HepG2 (cell line): ENCODE data around the gene DNAJC4. TPM values are rescaled to one million over a fixed set of nuclear protein-coding genes. Genes with fewer than 3 reads are reported as not detected.

Source experiments
- AKAP8 ChIP-seq: sonication (generic); formaldehyde crosslinking; IDR thresholded peaks from 2 replicates; pipeline ENCODE4 v1.5.1; 2020; ENCODE audit warnings: mild to moderate bottlenecking, missing genetic modification reagents
- CENPBD1 ChIP-seq: sonication (generic); formaldehyde crosslinking; IDR thresholded peaks from 2 replicates; pipeline ENCODE4 v1.8.0; 2022; ENCODE audit warnings: missing genetic modification reagents, low read depth, mild to moderate bottlenecking, borderline replicate concordance
- GTF3A ChIP-seq: sonication (generic); formaldehyde crosslinking; conservative IDR thresholded peaks from 2 replicates; pipeline ENCODE4 v1.4.0; 2020; ENCODE audit warnings: mild to moderate bottlenecking, missing genetic modification reagents
- HMGXB4 ChIP-seq, 2 experiments: sonication (generic) in 1 of 2; formaldehyde crosslinking in 1 of 2; IDR thresholded peaks; 2 replicates each; pipeline versions ENCODE4 v1.4.0 to v1.6.1; 2018 to 2020; ENCODE audit warnings: missing genetic modification reagents in 2 of 2, borderline replicate concordance in 1 of 2, low read depth in 1 of 2, mild to moderate bottlenecking in 1 of 2, missing biosample characterization in 1 of 2
- PHF21A ChIP-seq: sonication (generic); formaldehyde crosslinking; IDR thresholded peaks from 2 replicates; pipeline ENCODE4 v1.5.0; 2020; ENCODE audit warnings: mild to moderate bottlenecking, missing genetic modification reagents
- REXO4 ChIP-seq: sonication (generic); formaldehyde crosslinking; IDR thresholded peaks from 2 replicates; pipeline ENCODE4 v1.8.0; 2022; ENCODE audit warnings: missing genetic modification reagents, mild to moderate bottlenecking, borderline replicate concordance
- TSC22D2 ChIP-seq: sonication (generic); formaldehyde crosslinking; IDR thresholded peaks from 2 replicates; pipeline ENCODE4 v1.5.1; 2020; ENCODE audit warnings: missing genetic modification reagents, mild to moderate bottlenecking, borderline replicate concordance
- ZHX2 ChIP-seq, 2 experiments: sonication (generic) in 1 of 2; formaldehyde crosslinking in 1 of 2; IDR thresholded peaks; 2 replicates each; pipeline versions ENCODE4 v1.6.1 to v1.9.0; 2014 to 2022; ENCODE audit warnings: antibody characterized with exemption in 1 of 2, borderline replicate concordance in 1 of 2, inconsistent platforms in 1 of 2, low read depth in 1 of 2, missing genetic modification reagents in 1 of 2
- ZNF513 ChIP-seq: sonication (generic); formaldehyde crosslinking; conservative IDR thresholded peaks from 2 replicates; pipeline ENCODE4 v1.5.0; 2020; ENCODE audit warnings: missing genetic modification reagents
- ZNF563 ChIP-seq: sonication (generic); formaldehyde crosslinking; IDR thresholded peaks from 2 replicates; pipeline ENCODE4 v1.8.0; 2022; ENCODE audit warnings: mild to moderate bottlenecking, moderate library complexity, missing genetic modification reagents
- ZNF576 ChIP-seq: sonication (generic); formaldehyde crosslinking; IDR thresholded peaks from 2 replicates; pipeline ENCODE4 v1.4.0; 2020; ENCODE audit warnings: mild to moderate bottlenecking, missing genetic modification reagents
- ZNF772 ChIP-seq: sonication (generic); formaldehyde crosslinking; IDR thresholded peaks from 2 replicates; pipeline ENCODE4 v1.5.0; 2020; ENCODE audit warnings: mild to moderate bottlenecking, missing genetic modification reagents
- ZNF790 ChIP-seq: sonication (generic); formaldehyde crosslinking; IDR thresholded peaks from 2 replicates; pipeline ENCODE4 v1.8.0; 2022; ENCODE audit warnings: missing genetic modification reagents, mild to moderate bottlenecking, borderline replicate concordance
- ZXDC ChIP-seq: sonication (generic); formaldehyde crosslinking; IDR thresholded peaks from 2 replicates; pipeline ENCODE4 v1.5.0; 2020; ENCODE audit warnings: mild to moderate bottlenecking, missing genetic modification reagents
- polyA plus RNA-seq, 8 experiments: library from polyadenylated mRNA; depleted of rRNA in 3 of 8; stranded (reverse) in 7 of 8; unstranded in 1 of 8; fragments of >200 nt; fragmentation: Illumina TruSeq in 4 of 8; extraction: Trizol in 4 of 8; gene quantifications; 2 replicates each; pipeline versions ENCODE4 v1.2.1 to v1.2.3, GENCODE V29; 2011 to 2016; ENCODE audit warnings: low read depth in 4 of 8, missing spikeins in 1 of 8, mixed read lengths in 1 of 8; ENCODE audit not compliant: insufficient read depth in 1 of 8
- total RNA-seq, 5 experiments: library from RNA; depleted of rRNA; stranded (reverse); fragments of >200 nt; fragmentation: Illumina TruSeq; extraction: Trizol; gene quantifications; 2 replicates each; pipeline ENCODE4 v1.2.3, GENCODE V29; 2016; ENCODE audit warnings: low read depth in 1 of 5

Gene DNAJC4
- total and polyA plus RNA-seq, 2 of the 13 experiments (the other 11 are each of a cell fraction or from before 2014, with no cell fraction given) = 10.3 to 60.8 TPM

GRCh38 chr11:64269540-64270220, 39.3 kb downstream of the DNAJC4 start (continued):
- no peak for TF ChIP-seq ZXDC (CRISPR knock-in tag)
- TF ChIP-seq ZNF563 (CRISPR knock-in tag) = no peak; the same call in 1 of the 2 replicates
- TF ChIP-seq ZNF772 (CRISPR knock-in tag) = no peak; the same call in 1 of the 2 replicates
- TF ChIP-seq ZNF513 (CRISPR knock-in tag) = no peak
- TF ChIP-seq ZNF576 (CRISPR knock-in tag) = no peak
- TF ChIP-seq CENPBD1 (CRISPR knock-in tag) = no peak; the same call in 1 of the 2 replicates
- TF ChIP-seq PHF21A (CRISPR knock-in tag) = peak; percentile 81
- no peak; the same call in 1 of the 2 replicates for TF ChIP-seq GTF3A (CRISPR knock-in tag)
- TF ChIP-seq HMGXB4 (CRISPR knock-in tag; IDR thresholded peaks at IDR 0.05; ENCODE audit: borderline replicate concordance in 1 of 2, low read depth in 1 of 2) = peak; percentile 44 to 74; a peak in 3 of 4 replicates
- peak; percentile 54; the same call in 1 of the 2 replicates for TF ChIP-seq AKAP8
- peak; percentile 97 for TF ChIP-seq ZHX2 (IDR thresholded peaks at IDR 0.05; ENCODE audit: low read depth)
- no peak; the same call in 1 of the 2 replicates for TF ChIP-seq ZHX2 (CRISPR knock-in tag; IDR thresholded peaks at IDR 0.05; ENCODE audit: borderline replicate concordance)
- TF ChIP-seq REXO4 = no peak
- no peak for TF ChIP-seq ZNF790 (CRISPR knock-in tag)
- TF ChIP-seq TSC22D2 (CRISPR knock-in tag) = peak; percentile 11; the same call in 1 of the 2 replicates
